HepG2 (cell line): ENCODE measurements around the gene ASTN2.

ENCODE experiments used
- CSRNP1 ChIP-seq: sonication (generic); formaldehyde crosslinking; IDR thresholded peaks from 2 replicates; pipeline ENCODE4 v1.8.1; 2023; ENCODE audit warnings: mild to moderate bottlenecking, missing genetic modification reagents
- HOXD1 ChIP-seq: sonication (generic); formaldehyde crosslinking; IDR thresholded peaks from 2 replicates; pipeline ENCODE4 v1.5.0; 2020; ENCODE audit warnings: missing genetic modification reagents
- JUND ChIP-seq: sonication (generic); formaldehyde crosslinking; IDR thresholded peaks from 2 replicates; pipeline ENCODE4 v1.8.0; 2022; ENCODE audit warnings: mild to moderate bottlenecking, missing genetic modification reagents
- MAZ ChIP-seq, 2 experiments: sonication (generic) in 1 of 2; formaldehyde crosslinking in 1 of 2; IDR thresholded peaks; 2 replicates each; pipeline versions ENCODE4 v1.5.0 to v1.6.1; 2012 to 2020; ENCODE audit warnings: low read depth in 2 of 2, mild to moderate bottlenecking in 2 of 2, borderline replicate concordance in 1 of 2, improper control_type of control experiment in 1 of 2, low read length in 1 of 2, missing genetic modification reagents in 1 of 2, moderate library complexity in 1 of 2
- POLR2A ChIP-seq, 2 experiments: IDR thresholded peaks; 2 replicates each; pipeline ENCODE4 v1.6.1; 2011; ENCODE audit warnings: low read depth in 2 of 2, low read length in 2 of 2, mild to moderate bottlenecking in 1 of 2, moderate library complexity in 1 of 2; ENCODE audit not compliant: insufficient read depth in 1 of 2
- SNAPC4 ChIP-seq: sonication (generic); formaldehyde crosslinking; IDR thresholded peaks from 2 replicates; pipeline ENCODE4 v1.4.0; 2020; ENCODE audit warnings: mild to moderate bottlenecking, missing genetic modification reagents
- TAF15 ChIP-seq: fragments of 200-400 bp; formaldehyde crosslinking; IDR thresholded peaks from one replicate; pipeline ENCODE4 v1.6.1; 2018; ENCODE audit warnings: mild to moderate bottlenecking, low read depth, low read length; ENCODE audit not compliant: poor library complexity, severe bottlenecking
- ZBTB26 ChIP-seq: IDR thresholded peaks from 2 replicates; pipeline ENCODE4 v1.6.1; 2016; ENCODE audit warnings: missing compliant biosample characterization, missing genetic modification reagents, borderline replicate concordance
- ZBTB7A ChIP-seq: sonication (generic); formaldehyde crosslinking; IDR thresholded peaks from 2 replicates; pipeline ENCODE4 v1.8.0; 2022; ENCODE audit warnings: mild to moderate bottlenecking, missing genetic modification reagents
- ZNF12 ChIP-seq: sonication (generic); formaldehyde crosslinking; IDR thresholded peaks from 2 replicates; pipeline ENCODE4 v1.5.0; 2020; ENCODE audit warnings: missing genetic modification reagents
- ZNF841 ChIP-seq: sonication (generic); formaldehyde crosslinking; IDR thresholded peaks from 2 replicates; pipeline ENCODE4 v1.8.1; 2023; ENCODE audit warnings: missing genetic modification reagents, borderline replicate concordance

- TF ChIP-seq HOXD1 (no peak), SNAPC4 (CRISPR knock-in tag) (no peak), MAZ (IDR thresholded peaks at IDR 0.05; ENCODE audit: borderline replicate concordance, low read depth, low read length) (no peak), MAZ (CRISPR knock-in tag; IDR thresholded peaks at IDR 0.05; ENCODE audit: low read depth) (no peak), POLR2A (IDR thresholded peaks at IDR 0.05; ENCODE audit: insufficient read depth in 1 of 2, low read depth in 2 of 2, low read length in 2 of 2) (no peak), ZNF841 (no peak), CSRNP1 (CRISPR knock-in tag) (no peak), ZBTB26 (no peak), TAF15 (no peak), ZNF12 (CRISPR knock-in tag) (no peak), ZBTB7A (CRISPR knock-in tag) (no peak), JUND (CRISPR knock-in tag) (no peak)
Observed at GRCh38 chr9:116576386-116576785, 838.5 kb downstream of the ASTN2 start.
